A549 (cell line): ENCODE measurements around the gene SIK3.

Source experiments
- CTCF ChIP-seq: fragments of >200 bp; sonication (Bioruptor Twin); formaldehyde crosslinking; IDR thresholded peaks from 3 replicates; pipeline ENCODE4 v1.5.1; 2016
- EP300 ChIP-seq, 2 experiments: fragments of >200 bp; sonication (Bioruptor Twin); formaldehyde crosslinking; IDR thresholded peaks; 2 replicates in 1 of 2; 3 replicates in 1 of 2; pipeline ENCODE4 v1.6.1; 2016 to 2017
- ESRRA ChIP-seq: fragments of 150-350 bp; IDR thresholded peaks from 2 replicates; pipeline ENCODE4 v1.6.1; 2014; ENCODE audit warnings: mild to moderate bottlenecking, low read length, borderline replicate concordance
- JUN ChIP-seq, 2 experiments: fragments of >200 bp; sonication (Bioruptor Twin); formaldehyde crosslinking; IDR thresholded peaks; 2 replicates in 1 of 2; 3 replicates in 1 of 2; pipeline ENCODE4 v1.6.1; 2016 to 2017
- MAX ChIP-seq: IDR thresholded peaks from 2 replicates; pipeline ENCODE4 v1.6.1; 2012
- POLR2A ChIP-seq: IDR thresholded peaks from 2 replicates; pipeline ENCODE4 v1.6.1; 2012; ENCODE audit warnings: mild to moderate bottlenecking, low read length
- REST ChIP-seq: fragments of 200-600 bp; sonication (generic); IDR thresholded peaks from 2 replicates; pipeline ENCODE4 v1.6.1; 2016; ENCODE audit warnings: antibody characterized with exemption, mild to moderate bottlenecking, moderate library complexity
- SMC3 ChIP-seq: fragments of >200 bp; sonication (Bioruptor Twin); formaldehyde crosslinking; IDR thresholded peaks from 3 replicates; pipeline ENCODE4 v1.6.1; 2018; ENCODE audit warnings: inconsistent platforms
- USF2 ChIP-seq: fragments of 450-650 bp; IDR thresholded peaks from 2 replicates; pipeline ENCODE4 v1.6.1; 2014; ENCODE audit warnings: antibody characterized with exemption

GRCh38 chr11:117026593-117027330 lies 71.5 kb downstream of the SIK3 start:
- TF ChIP-seq JUN (IDR thresholded peaks at IDR 0.05), result no peak
- no peak for TF ChIP-seq CTCF
- TF ChIP-seq MAX, result no peak
- TF ChIP-seq USF2, result no peak
- no peak for TF ChIP-seq SMC3
- TF ChIP-seq REST, result no peak
- no peak for TF ChIP-seq POLR2A
- TF ChIP-seq ESRRA, result no peak
- no peak for TF ChIP-seq EP300 (IDR thresholded peaks at IDR 0.05)
